HG02678 (cell line): Measurements from ENCODE around the gene FAM20B.
A peak's percentile ranks its signal among the peaks of the same experiment; 100 is the strongest.
"Not testable (repeated sequence)": the region's sequence is repeated elsewhere in the genome, so short reads cannot be mapped to it uniquely, and the experiment has no call there.

ENCODE experiments used
- ATAC-seq: cut with Tn5 transposase; IDR thresholded peaks from one replicate; pipeline ENCODE4 v1.9.1; 2021; ENCODE audit warnings: mild to moderate bottlenecking, moderate library complexity; ENCODE audit not compliant: unreplicated experiment

FAM20B gene, protein sequence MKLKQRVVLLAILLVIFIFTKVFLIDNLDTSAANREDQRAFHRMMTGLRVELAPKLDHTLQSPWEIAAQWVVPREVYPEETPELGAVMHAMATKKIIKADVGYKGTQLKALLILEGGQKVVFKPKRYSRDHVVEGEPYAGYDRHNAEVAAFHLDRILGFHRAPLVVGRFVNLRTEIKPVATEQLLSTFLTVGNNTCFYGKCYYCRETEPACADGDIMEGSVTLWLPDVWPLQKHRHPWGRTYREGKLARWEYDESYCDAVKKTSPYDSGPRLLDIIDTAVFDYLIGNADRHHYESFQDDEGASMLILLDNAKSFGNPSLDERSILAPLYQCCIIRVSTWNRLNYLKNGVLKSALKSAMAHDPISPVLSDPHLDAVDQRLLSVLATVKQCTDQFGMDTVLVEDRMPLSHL

DNA sequence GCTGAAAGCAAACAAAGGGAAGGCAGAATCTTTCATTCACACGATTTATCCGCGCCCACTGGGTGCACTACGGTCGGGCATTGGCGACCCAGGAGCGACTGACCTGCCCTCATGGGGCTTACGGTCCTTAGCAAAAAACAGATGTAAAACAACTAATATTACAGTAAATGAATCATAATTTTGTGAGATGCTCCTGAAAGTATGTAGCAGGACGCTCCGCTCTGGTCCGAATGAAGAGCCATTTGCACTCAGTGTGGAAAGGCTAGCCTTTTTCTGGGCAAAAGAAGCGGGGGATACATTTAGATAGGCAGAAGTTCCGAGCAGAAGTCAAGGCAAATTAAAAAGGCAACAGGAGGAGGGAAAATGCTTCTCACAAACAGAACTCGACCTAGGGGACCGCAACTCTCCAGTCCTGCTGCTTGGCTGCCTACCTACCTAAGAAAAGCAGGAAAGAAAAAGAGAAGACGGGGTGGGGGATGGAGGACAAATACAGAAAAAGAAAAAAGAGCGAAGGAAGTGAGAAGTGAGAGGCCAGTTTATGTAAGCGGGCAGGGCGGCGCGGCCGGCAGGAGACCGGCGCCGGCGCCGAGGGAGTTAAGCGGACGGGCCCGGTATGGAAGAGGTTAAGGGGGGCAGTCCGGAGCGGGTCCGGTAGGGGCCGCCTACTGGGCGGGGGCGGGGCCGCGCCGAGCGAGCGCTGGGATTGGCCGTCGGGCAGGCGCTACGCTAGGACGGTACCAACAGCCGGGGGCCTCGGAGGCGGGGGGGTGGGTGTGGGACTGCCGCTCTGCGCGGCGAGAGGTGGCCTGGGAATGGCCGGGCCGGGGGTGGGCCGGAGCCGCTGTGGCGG lies at the start of gene FAM20B:
FAM20B (plus strand) TSS at position 770 of the 850 bp plus-strand sequence. CDS start 17,954 bp downstream, outside the sequence.
- peak; percentile 79 for ATAC-seq

DNA sequence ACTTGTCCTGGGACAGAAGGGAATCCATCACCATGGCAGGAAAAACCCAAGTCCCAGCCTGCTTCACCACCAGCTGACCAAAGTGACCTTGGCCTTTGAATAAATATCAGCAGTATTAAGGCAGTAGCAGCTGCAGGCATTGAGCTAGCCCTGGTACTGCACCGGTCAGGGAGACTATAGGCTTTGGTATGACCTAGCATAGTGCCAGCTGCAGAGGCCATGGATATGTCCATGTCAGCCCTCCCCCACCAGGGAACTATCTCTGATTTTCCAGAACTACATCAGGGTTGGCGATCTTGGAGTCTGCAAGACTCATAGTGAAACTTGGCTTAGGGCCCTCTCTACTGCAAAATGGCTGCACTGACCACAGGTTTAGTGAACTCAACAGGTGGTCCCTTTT lies 49.2 kb upstream of the FAM20B start:
- ATAC-seq, result no peak

DNA sequence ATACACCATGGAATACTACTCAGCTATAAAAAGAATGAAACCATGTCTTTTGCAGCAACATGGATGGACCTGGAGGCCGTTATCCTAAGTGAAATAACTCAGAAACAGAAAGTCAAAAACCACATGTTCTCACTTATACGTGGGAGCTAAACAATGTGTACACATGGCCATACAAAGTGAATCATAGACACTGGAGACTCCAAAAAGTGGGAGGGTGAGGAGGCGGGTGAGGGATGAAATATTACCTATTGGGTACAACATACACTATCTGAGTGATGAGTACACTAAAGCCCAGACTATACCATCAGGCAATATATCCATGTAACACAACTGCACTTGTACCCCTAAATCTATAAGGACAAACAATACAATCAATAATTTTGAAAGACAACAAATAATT lies 39.5 kb upstream of the FAM20B start:
- no peak for ATAC-seq

DNA sequence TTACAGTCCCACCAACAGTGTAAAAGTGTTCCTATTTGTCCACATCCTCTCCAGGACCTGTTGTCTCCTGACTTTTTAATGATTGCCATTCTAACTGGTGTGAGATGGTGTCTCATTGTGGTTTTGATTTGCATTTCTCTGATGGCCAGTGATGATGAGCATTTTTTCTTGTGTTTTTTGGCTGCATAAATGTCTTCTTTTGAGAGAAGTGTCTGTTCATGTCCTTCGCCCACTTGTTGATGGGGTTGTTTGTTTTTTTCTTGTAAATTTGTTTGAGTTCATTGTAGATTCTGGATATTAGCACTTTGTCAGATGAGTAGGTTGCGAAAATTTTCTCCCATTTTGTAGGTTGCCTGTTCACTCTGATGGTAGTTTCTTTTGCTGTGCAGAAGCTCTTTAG lies 37.5 kb upstream of the FAM20B start:
- not testable (repeated sequence) for ATAC-seq

DNA sequence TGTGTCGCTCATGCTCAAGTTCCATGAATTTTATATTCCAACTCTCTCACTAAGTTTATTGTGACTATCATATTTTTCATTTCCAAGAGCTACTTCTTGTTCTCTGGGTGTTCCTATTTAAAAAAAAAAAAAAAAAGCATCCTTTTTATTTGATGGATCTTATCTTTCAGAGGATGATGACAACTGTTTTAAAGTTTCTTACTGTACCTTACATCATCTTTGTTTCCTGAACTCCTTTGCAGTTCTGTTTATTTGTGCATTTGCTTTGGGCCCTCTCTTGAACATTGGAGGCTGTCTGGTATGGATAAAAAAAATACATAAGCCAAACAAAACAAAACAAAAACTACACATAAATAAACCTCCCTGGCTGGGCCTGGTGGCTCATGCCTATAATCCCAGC lies 32.1 kb upstream of the FAM20B start:
- no peak for ATAC-seq

DNA sequence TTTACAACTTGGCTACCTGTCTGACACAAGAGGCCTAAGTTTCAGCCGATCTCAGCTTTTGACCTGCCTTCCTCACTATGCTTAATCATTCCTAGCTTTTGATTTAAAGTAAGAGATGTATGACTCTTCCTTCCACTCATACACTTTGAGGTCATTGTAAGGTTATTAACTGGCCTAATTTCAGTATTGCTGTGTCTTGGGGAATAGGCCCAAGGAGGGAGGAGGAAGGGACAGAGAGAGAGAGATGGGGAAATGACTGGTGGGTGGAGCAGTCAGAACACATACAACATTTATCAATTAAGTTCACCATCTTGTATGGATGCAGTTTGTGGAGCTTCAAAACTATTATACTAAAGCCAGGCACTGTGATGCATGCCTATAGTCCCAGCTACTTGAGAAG lies 28.3 kb upstream of the FAM20B start:
- no peak for ATAC-seq

DNA sequence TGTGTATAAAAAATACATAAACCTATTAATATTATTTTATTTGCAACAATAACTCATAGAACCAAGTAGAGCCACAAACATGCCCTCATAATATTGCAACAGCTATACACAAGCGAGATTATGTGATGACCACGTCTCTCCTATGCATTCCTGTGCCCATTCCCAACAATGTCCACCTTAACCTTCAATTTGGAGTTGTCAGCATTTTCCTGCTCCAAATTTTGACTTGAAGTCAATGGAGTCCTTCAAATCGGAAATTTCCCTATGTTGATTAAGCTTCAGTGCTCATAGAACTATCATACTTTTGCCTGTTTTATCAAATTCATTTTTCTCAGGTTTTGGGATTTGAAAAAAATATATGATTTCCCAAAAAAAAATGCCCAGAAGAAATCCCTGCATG lies 27.4 kb upstream of the FAM20B start:
- ATAC-seq, result no peak

DNA sequence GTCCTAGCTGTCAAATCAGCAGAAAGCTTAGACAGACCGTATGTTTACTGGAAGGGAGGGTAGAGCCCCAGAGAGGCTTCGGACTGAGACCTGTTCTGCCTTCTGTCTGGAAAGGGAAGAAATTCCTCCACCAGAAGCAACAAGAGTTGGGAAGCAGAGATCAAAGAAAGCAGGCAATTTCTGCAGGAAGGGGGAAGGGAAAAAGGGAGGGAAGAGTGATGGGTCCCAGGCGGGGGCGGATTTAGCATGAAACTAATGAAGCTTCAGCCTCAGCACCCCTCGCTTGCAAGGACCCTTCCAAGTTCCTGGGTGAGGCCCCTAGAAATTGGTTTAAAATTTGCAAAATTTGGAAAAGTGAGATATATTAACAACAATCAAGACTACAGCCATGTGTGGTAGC lies 26.6 kb upstream of the FAM20B start:
- ATAC-seq, result no peak

DNA sequence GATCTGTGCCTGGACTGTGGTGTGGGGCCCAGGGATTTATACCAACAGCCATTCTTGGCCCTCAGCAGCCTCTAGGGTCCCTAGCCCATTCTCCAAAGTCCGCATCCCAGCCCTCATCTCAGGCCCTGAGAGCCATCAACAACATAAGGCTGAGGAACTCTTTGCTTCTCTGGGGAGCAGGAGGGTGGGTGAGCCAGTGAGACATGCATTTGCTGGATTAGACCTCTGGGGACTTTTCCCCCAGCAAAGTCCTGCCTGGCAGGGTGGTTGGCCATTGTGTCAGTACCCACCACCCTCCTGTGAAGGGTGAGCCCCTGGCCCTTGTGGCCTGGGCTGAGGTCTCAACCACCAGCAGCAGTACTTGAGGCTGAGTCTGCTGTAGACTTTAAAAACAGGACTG lies 24.2 kb upstream of the FAM20B start:
- no peak for ATAC-seq

DNA sequence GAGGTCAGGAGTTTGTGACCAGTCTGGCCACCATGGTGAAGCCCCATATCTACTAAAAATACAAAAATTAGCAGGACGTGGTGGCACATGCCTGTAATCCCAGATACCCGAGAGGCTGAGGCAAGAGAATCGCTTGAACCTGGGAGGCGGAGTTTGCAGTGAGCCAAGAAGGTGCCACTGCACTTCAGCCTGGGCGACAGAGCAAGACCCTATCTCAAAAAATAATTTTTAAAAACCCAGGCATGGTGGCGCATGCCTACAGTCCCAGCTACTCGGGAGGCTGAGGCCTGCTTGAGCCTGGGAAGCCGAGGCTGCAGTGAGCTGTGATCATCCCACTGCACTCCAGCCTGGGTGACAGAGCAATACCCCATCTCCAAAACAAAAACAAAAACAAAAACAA lies 23.6 kb upstream of the FAM20B start:
- not testable (repeated sequence) for ATAC-seq

DNA sequence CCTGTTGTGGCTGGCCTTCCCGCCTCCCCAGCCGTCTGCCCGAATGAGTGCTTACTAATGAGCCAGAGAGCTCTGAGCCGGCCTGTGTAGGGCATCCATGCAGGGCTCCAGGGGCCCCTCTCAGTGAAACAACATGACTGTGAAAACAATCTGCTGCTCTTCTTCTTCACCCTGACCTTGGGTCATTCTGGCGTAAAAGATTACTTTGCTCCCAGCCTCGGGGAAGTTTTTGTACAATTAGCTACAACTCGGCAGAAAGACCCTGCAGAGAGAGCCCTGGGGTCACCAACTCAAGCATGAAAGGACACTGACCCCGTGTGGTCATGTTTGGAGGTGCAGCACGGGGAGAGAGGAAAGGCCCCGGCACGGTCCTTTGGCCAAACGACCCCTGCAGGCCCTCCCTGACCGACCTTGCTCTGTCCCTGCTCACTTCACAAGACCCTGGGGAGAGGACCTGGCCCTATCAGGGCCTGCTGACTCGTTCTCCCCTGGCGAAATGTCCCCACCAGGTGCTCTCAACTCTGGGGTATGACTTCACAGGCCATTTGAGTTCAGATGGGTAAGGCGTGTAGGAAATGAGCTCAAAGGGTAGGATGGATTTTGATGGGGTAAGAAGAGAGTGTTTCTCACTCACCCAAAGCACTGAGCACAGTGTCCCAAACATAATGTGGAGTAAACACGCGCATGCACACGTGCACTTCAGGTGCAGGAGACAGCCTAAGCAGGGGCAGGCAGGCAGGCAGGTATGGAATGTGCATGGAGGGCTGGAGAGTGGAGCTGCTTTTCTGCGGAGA lies 22.9 kb upstream of the FAM20B start:
- ATAC-seq, result peak; percentile 87

DNA sequence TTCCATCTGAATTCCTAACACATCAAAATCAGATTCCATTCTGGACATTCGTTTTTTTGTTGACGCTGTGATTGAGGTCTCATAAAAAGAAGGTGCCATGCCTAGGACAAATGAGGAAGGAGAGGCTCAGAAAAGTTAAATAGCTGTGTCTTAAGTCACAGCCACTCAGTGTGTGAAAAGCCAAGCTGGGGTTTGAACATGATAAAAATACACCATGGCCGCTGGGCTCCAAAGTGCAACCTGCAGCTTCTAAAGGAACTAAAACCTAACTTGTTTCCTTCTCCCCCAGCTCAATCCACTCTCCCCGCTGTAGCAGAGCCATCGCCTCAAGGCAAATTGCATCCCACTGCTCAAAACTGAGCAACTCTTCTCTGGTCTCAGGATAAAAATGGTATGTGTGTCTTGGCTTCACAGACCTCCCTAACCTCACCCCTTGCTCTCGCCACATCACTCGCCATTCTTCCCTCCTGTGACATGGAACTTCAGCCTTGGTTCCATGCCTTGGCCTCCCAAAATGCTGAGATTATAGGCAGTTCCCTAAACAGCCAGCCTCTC lies 22.1 kb upstream of the FAM20B start:
- ATAC-seq, result no peak

DNA sequence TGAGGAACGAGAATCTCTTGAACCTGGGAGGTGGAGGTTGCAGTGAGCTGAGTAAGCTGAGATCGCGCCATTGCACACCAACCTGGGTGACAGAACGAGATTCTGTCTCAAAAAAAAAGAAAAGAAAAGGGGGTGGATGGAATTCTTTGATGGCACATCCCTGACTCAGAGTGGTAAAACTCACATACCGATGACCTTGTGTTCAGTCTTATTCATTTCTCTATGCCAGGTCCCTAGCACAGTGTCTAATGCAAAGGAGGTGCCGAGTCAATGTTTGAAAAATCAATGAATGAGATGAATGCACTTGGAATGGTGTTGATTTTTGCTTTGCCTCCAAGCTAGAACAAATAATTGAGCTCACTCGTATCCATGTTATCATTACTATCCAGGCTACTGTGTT lies 18.5 kb upstream of the FAM20B start:
- ATAC-seq, result no peak

DNA sequence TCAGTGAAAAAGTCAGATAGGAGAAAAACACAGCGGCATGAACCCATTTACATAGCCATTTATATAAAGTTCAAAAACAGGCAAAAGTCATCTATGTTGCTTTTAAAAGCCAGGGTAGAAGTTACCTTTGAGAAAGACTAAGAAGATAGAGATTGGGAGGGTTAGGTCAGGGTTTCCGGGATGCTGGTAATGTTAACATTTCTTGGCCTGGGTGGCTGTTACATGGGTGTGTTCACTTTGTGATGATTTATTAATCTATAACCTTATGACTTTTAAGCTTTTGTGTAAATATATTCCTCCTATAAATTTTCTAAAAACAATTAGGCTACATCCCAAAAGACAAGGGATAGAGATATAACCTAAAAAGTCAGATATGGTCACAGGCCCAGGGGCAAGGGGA lies 15.0 kb upstream of the FAM20B start:
- ATAC-seq, result no peak

DNA sequence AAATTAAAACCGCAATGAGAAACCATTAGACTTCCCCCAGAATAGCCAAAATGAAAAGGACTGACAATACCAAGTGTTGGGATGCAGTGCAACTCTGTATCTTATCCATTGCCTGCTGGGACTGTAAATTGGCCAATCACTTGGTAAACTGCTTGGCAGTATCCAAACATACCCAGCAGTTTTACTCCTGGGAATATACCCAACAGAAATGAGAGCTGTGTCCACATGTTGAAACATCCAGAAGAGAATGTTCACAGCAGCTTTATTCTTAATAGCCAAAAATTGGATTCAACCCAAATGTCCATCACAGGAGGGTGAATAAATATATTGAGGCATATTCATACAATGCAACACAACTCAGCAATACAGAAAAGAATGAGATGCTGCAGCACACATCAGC lies 13.7 kb upstream of the FAM20B start:
- ATAC-seq, result no peak

DNA sequence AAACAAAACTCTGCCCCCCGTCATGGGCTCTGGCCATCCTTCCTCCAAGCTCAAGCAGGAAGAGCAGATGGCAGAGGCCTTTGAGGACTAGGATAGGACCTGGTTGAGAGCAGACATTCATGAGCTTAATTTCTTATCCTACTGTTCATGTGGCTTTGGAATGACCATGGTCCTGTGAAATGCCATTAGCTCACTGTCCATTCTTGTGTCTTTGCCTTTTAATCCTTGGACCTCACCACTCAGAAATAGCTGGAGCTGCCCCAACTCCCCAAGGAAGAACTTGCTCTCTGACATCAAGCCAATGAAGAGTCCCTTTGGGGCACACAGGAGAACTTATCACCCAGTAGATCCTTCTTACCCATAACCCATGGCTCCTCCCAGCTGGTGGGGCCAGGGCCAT lies 11.6 kb upstream of the FAM20B start:
- ATAC-seq, result no peak

DNA sequence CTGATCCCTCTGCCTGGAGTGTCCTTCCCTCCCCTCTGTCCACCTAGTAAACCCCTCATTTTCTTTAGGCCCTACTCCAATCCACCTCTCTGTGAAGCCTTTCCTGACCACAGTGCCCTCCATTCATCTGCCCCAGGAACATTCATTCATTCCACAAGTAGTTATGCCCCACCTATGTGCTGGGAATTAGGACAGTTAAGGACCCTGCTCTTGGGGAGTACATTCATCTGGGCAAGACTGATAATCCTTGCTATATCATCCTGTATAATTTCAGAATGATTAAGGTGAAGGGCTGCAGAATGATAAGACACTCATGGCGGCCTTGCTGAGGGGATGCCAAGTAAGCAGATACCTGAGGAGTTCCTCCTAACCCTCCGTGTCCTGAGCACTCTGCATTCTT lies 10.3 kb upstream of the FAM20B start:
- no peak for ATAC-seq

DNA sequence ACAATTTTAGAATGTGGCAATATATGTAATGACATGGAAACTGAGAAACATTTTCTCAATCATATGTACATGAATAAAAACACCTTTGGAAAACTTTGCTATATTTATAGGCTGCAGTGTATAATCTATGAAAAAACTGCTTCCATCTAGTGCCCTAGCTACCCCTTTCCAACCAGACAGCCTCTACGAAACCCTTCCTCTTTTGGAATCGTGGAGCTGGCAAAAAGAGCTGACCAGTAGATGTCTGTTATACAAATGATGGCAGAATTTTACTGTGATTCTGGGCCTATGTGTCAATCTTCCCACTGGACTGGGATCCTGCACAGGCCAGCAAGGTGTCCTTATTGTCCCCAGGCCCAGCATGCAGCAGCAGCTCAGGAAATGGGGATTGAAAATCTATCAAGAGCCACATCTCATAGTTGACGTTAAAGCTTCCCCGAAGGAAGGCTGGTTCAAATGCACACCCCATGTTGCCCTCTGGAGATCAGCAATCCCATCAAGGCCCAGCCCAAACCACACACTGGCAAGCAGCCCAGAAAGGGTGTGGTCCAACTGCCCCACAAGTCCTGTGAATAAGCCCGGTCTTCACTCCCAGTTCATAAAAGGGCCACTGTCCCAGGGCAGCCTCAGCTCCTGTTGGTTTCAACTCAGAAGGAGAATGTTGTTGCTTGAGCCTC lies 8.8 kb upstream of the FAM20B start:
- ATAC-seq, result no peak

DNA sequence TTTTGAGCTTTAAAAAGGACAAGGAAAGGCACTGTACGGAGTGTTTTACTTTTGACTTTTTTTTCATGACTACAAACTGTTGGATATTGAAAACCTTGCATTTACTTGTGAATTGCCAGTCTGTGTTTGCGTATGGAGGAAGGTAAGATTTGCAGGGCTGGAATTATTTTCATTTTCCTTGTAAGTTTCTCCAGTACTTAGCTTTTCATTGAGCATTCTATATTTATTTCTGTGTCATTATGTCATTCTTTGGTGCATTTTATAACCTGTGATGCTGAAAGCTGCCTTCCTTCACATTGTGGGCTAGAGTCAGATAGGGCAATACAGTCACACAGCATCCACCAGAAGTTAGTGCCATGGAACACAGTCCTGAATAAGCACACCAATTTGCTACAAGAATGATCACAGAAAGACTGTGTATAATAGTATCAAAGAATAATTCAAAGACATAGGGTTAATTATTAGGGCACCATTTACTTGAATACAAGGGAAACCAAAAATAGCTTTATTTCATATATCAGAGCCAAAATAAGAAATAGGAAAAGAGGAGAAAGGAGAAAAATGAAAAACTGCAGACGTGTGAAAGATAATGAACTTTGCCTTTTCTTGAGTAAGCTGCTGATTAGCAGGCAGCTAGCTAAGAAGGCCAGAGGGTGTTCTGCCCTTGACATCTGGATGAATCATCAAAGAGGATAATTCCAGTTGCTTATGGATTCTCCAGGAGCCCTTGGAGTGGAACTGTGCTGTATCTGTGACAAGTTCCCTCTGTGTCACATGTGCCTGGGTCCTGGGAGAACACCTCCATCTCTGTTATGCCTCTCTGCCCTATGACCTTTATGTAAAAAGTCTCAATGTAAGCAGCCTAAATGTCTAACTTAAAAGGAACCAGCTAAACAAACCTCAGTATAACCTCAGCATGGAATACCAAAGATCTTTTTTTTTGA lies 8.0 kb upstream of the FAM20B start:
- no peak for ATAC-seq
